Thymus (tissue), 2 donors: ENCODE results near the gene C8A. TPM values are rescaled to one million over a fixed set of nuclear protein-coding genes. Genes with fewer than 3 reads are reported as not detected.

Source experiments
- polyA plus RNA-seq: library from polyadenylated mRNA; stranded (reverse); fragments of 200-250 nt; gene quantifications from one replicate; pipeline ENCODE4 v1.2.3, GENCODE V29; 2013
- total RNA-seq: library from RNA; stranded (reverse); fragments of 120-200 nt; gene quantifications from one replicate; pipeline ENCODE4 v1.2.4, GENCODE V29; 2013
- donor health status: healthy.

C8A gene
- total and polyA plus RNA-seq, 2 donors = under 0.01 to 0.02 TPM

Other genes starting within 250 kb of the C8A start
- gene PRKAA2, start 209.5 kb upstream of the C8A start, total RNA-seq = 1.1 TPM
- gene PRKAA2, start 209.5 kb upstream of the C8A start, polyA plus RNA-seq = 1.3 TPM
- 4.7 TPM for gene FYB2, start 35.4 kb upstream of the C8A start, total RNA-seq
- gene FYB2, start 35.4 kb upstream of the C8A start, polyA plus RNA-seq = 34.4 TPM
- not detected for gene C8B, start 111.2 kb downstream of the C8A start, total RNA-seq
- gene C8B, start 111.2 kb downstream of the C8A start, polyA plus RNA-seq = 0.05 TPM